Body of pancreas (tissue), 4 donors: ENCODE data around the gene TCF7L1.

Experiments used
- POLR2A ChIP-seq, 3 donors: fragments of 450-650 bp; IDR thresholded peaks; one replicate each; pipeline ENCODE4 v1.6.1; 2016; ENCODE audit warnings: antibody characterized with exemption in 3 of 3, mild to moderate bottlenecking in 2 of 3
- TF ChIP-seq, protein P1 (sequence below), 7 experiments: fragments of 450-650 bp in 4 of 7; fragments of 200-600 bp in 3 of 7; sonication (generic) in 3 of 7; IDR thresholded peaks; one replicate each; pipeline ENCODE4 v1.5.1; 2016 to 2019; ENCODE audit warnings: antibody characterized with exemption in 7 of 7

DNA sequence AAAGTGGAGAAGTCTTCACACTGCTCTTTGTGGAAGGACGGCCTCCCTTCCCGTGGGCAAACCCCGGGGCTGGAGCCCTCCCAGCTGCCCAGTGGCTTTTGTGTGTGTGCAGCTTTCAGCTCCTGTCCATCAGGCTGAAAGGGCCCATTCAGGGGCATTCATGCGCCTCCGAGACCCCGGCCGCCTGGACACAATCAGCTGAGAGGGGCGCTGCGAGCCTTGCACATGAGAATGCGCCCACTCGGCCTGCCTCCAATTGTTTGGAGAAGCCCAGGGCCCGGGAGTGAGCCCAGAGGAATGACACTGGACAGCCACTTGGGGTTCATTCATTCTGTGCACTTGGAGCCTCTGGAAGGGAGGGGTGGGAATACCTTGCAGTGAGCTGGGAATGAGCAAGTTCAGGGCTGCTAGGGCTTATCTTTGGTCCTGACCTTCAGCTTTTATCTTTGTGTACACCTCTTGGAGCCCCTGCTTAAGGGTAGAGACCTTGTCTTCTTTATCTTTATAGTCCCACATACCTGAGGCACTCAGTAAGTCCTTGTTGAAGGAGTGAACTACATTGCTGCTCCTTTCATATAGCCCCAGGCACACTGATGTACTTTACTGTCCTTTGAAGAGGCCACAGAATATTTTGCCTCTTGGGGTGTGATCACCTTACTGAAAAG is 56.5 kb downstream of the TCF7L1 start:
- TF ChIP-seq, protein P1, sequence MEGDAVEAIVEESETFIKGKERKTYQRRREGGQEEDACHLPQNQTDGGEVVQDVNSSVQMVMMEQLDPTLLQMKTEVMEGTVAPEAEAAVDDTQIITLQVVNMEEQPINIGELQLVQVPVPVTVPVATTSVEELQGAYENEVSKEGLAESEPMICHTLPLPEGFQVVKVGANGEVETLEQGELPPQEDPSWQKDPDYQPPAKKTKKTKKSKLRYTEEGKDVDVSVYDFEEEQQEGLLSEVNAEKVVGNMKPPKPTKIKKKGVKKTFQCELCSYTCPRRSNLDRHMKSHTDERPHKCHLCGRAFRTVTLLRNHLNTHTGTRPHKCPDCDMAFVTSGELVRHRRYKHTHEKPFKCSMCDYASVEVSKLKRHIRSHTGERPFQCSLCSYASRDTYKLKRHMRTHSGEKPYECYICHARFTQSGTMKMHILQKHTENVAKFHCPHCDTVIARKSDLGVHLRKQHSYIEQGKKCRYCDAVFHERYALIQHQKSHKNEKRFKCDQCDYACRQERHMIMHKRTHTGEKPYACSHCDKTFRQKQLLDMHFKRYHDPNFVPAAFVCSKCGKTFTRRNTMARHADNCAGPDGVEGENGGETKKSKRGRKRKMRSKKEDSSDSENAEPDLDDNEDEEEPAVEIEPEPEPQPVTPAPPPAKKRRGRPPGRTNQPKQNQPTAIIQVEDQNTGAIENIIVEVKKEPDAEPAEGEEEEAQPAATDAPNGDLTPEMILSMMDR (IDR thresholded peaks at IDR 0.05): no peak
- no peak for TF ChIP-seq POLR2A (IDR thresholded peaks at IDR 0.05)
